ENCODE measurements around the gene AGAP1.
A peak's percentile ranks its signal among the peaks of the same experiment; 100 is the strongest.

Gene AGAP1

GRCh38 chr2:235727174-235727573, 233.3 kb downstream of the AGAP1 start:
- Mint-ChIP-seq H3K4me3 (no peak overlapping the region), H3K27me3 (peaks cover 14% of the 10 kb centered on the region), H3K4me1 (no peaks in the 10 kb centered on the region), H3K9me3 (no peaks in the 10 kb centered on the region), H3K27ac (no peak overlapping the region)
- DNase-seq (no peak), ATAC-seq (no peak)

GRCh38 chr2:235727891-235728799, 234.3 kb downstream of the AGAP1 start:
- ATAC-seq (no peak), DNase-seq (no peak)
- H3K27ac Mint-ChIP-seq: peak overlapping the region in 1 of 2 donors; percentile 57
- no peaks in the 10 kb centered on the region for H3K9me3 Mint-ChIP-seq
- peaks cover 23% of the 10 kb centered on the region for H3K27me3 Mint-ChIP-seq
- no peak overlapping the region for H3K4me3 Mint-ChIP-seq
- H3K4me1 Mint-ChIP-seq: no peaks in the 10 kb centered on the region

GRCh38 chr2:235728800-235729556, 235.1 kb downstream of the AGAP1 start:
- no peaks in the 10 kb centered on the region for H3K9me3 Mint-ChIP-seq
- H3K4me1 Mint-ChIP-seq: no peaks in the 10 kb centered on the region
- H3K27me3 Mint-ChIP-seq: peaks cover 28% of the 10 kb centered on the region
- DNase-seq (no peak), ATAC-seq (no peak)
- no peak overlapping the region for H3K27ac Mint-ChIP-seq
- no peak overlapping the region for H3K4me3 Mint-ChIP-seq

GRCh38 chr2:235729557-235729947, 235.7 kb downstream of the AGAP1 start:
- Mint-ChIP-seq H3K27me3 (peaks cover 33% of the 10 kb centered on the region), H3K27ac (no peak overlapping the region), H3K9me3 (no peaks in the 10 kb centered on the region), H3K4me1 (no peaks in the 10 kb centered on the region), H3K4me3 (no peak overlapping the region)
- ATAC-seq (no peak), DNase-seq (no peak)

GRCh38 chr2:235730115-235730514, 236.3 kb downstream of the AGAP1 start:
- DNase-seq (no peak), ATAC-seq (no peak)
- peaks cover 39% of the 10 kb centered on the region for H3K27me3 Mint-ChIP-seq
- H3K27ac Mint-ChIP-seq: no peak overlapping the region
- no peak overlapping the region for H3K4me3 Mint-ChIP-seq
- no peaks in the 10 kb centered on the region for H3K9me3 Mint-ChIP-seq
- no peaks in the 10 kb centered on the region for H3K4me1 Mint-ChIP-seq

GRCh38 chr2:235733761-235734160, 239.9 kb downstream of the AGAP1 start:
- no peak overlapping the region for H3K4me3 Mint-ChIP-seq
- no peaks in the 10 kb centered on the region for H3K9me3 Mint-ChIP-seq
- DNase-seq (no peak), ATAC-seq (no peak)
- H3K27ac Mint-ChIP-seq: no peak overlapping the region
- peaks cover 39% of the 10 kb centered on the region for H3K27me3 Mint-ChIP-seq
- no peaks in the 10 kb centered on the region for H3K4me1 Mint-ChIP-seq

GRCh38 chr2:235734168-235734567, 240.3 kb downstream of the AGAP1 start:
- peaks cover 39% of the 10 kb centered on the region for H3K27me3 Mint-ChIP-seq
- no peak overlapping the region for H3K27ac Mint-ChIP-seq
- no peak overlapping the region for H3K4me3 Mint-ChIP-seq
- ATAC-seq (no peak), DNase-seq (no peak)
- no peaks in the 10 kb centered on the region for H3K4me1 Mint-ChIP-seq
- no peaks in the 10 kb centered on the region for H3K9me3 Mint-ChIP-seq

GRCh38 chr2:235734688-235735231, 240.9 kb downstream of the AGAP1 start:
- H3K4me1 Mint-ChIP-seq: no peaks in the 10 kb centered on the region
- H3K27me3 Mint-ChIP-seq: peaks cover 39% of the 10 kb centered on the region
- no peaks in the 10 kb centered on the region for H3K9me3 Mint-ChIP-seq
- no peak overlapping the region for H3K4me3 Mint-ChIP-seq
- DNase-seq (no peak), ATAC-seq (no peak)
- no peak overlapping the region for H3K27ac Mint-ChIP-seq

- Mint-ChIP-seq H3K4me3 (no peak overlapping the region), H3K27me3 (peaks cover 23% of the 10 kb centered on the region), H3K27ac (no peak overlapping the region), H3K4me1 (no peaks in the 10 kb centered on the region), H3K9me3 (no peaks in the 10 kb centered on the region)
- no peak for DNase-seq
- no peak for ATAC-seq
Observed at GRCh38 chr2:235737396-235737795, 243.6 kb downstream of the AGAP1 start.

- DNase-seq (no peak), ATAC-seq (peak; percentile 37)
- Mint-ChIP-seq H3K4me1 (no peaks in the 10 kb centered on the region), H3K27ac (no peak overlapping the region), H3K9me3 (no peaks in the 10 kb centered on the region), H3K27me3 (peaks cover 19% of the 10 kb centered on the region), H3K4me3 (no peak overlapping the region)
Observed at GRCh38 chr2:235737840-235738239, 244.0 kb downstream of the AGAP1 start.

- no peak for DNase-seq
Observed at GRCh38 chr2:235739704-235740415, 246.0 kb downstream of the AGAP1 start.

GRCh38 chr2:235740821-235741220, 247.0 kb downstream of the AGAP1 start:
- Mint-ChIP-seq H3K27ac (no peak overlapping the region), H3K4me1 (no peaks in the 10 kb centered on the region), H3K9me3 (no peaks in the 10 kb centered on the region), H3K27me3 (peaks cover 10% of the 10 kb centered on the region), H3K4me3 (no peak overlapping the region)
- no peak for DNase-seq
- ATAC-seq: no peak

More at GRCh38 chr2:235739704-235740415, 246.0 kb downstream of the AGAP1 start:
- Mint-ChIP-seq H3K27ac (peak overlapping the region in 1 of 2 donors; percentile 6), H3K4me3 (no peak overlapping the region), H3K9me3 (no peaks in the 10 kb centered on the region), H3K27me3 (peaks cover 13% of the 10 kb centered on the region), H3K4me1 (no peaks in the 10 kb centered on the region)
- ATAC-seq: no peak

GRCh38 chr2:235744161-235744560, 250.3 kb downstream of the AGAP1 start:
- ATAC-seq (no peak), DNase-seq (no peak)
- Mint-ChIP-seq H3K9me3 (no peaks in the 10 kb centered on the region), H3K27me3 (peaks cover 23% of the 10 kb centered on the region), H3K4me1 (no peaks in the 10 kb centered on the region), H3K4me3 (no peak overlapping the region), H3K27ac (no peak overlapping the region)

GRCh38 chr2:235745597-235745996, 251.8 kb downstream of the AGAP1 start:
- DNase-seq (no peak), ATAC-seq (no peak)
- no peaks in the 10 kb centered on the region for H3K9me3 Mint-ChIP-seq
- no peak overlapping the region for H3K4me3 Mint-ChIP-seq
- no peak overlapping the region for H3K27ac Mint-ChIP-seq
- H3K4me1 Mint-ChIP-seq: no peaks in the 10 kb centered on the region
- H3K27me3 Mint-ChIP-seq: peaks cover 37% of the 10 kb centered on the region

GRCh38 chr2:235746257-235746934, 252.6 kb downstream of the AGAP1 start:
- H3K9me3 Mint-ChIP-seq: no peaks in the 10 kb centered on the region
- ATAC-seq: peak; percentile 74
- no peaks in the 10 kb centered on the region for H3K4me1 Mint-ChIP-seq
- H3K27me3 Mint-ChIP-seq: peaks cover 45% of the 10 kb centered on the region
- peak; percentile 19 to 42 for DNase-seq
- no peak overlapping the region for H3K4me3 Mint-ChIP-seq
- H3K27ac Mint-ChIP-seq: no peak overlapping the region
